Measurements from ENCODE around the gene FLNA.

The FLNA gene

GRCh38 chrX:154408659-154409221 lies 34.3 kb upstream of the FLNA start:
- H3K4me3 ChIP-seq (ENCODE audit: low read depth, low read length) = no peak overlapping the region

GRCh38 chrX:154404625-154405192 lies 30.3 kb upstream of the FLNA start:
- TF ChIP-seq CTCF (IDR thresholded peaks at IDR 0.05) = no peak
- H3K4me2 ChIP-seq (ENCODE audit: low read length) = no peak overlapping the region

More at GRCh38 chrX:154408659-154409221, 34.3 kb upstream of the FLNA start:
- Histone ChIP-seq H3K27ac (peak overlapping the region; percentile 68), H3K9me3 (ENCODE audit: control insufficient read depth, low read length) (no peaks in the 10 kb centered on the region), H2AFZ (peak overlapping the region; percentile 90), H3K36me3 (ENCODE audit: control insufficient read depth, insufficient read depth, low read length) (no peaks in the 10 kb centered on the region), H3K9ac (no peak overlapping the region), H3K4me2 (ENCODE audit: low read length) (peak overlapping the region; percentile 12), H3K4me1 (peaks cover 2% of the 10 kb centered on the region), H3K27me3 (ENCODE audit: control insufficient read depth, insufficient read depth, low read length) (no peaks in the 10 kb centered on the region), H3K79me2 (no peaks in the 10 kb centered on the region)
- no peak for TF ChIP-seq CTCF (IDR thresholded peaks at IDR 0.05)

DNA sequence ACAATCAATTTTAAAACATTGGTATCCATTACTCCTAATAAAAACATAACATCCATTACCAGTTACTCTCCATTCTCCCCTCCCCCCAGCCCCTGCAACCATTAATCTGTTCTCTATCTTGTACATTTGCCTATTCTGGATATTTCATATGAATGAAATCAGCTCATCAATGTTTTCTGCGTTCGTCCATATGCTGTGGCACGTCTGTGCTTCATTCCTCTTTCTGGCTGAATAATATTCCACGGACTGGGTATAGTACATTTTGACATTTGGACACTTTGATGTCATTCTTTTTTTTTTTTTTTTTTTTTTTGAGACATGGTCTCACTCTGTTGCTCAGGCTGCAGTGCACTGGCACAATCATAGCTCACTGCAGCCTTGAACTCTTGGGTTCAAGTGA lies 29.4 kb upstream of the FLNA start:
- Histone ChIP-seq H3K9ac (no peak overlapping the region), H3K27ac (no peak overlapping the region), H3K9me3 (ENCODE audit: control insufficient read depth, low read length) (no peaks in the 10 kb centered on the region), H3K79me2 (no peaks in the 10 kb centered on the region), H2AFZ (no peak overlapping the region), H3K4me3 (ENCODE audit: low read depth, low read length) (no peak overlapping the region), H3K4me1 (no peaks in the 10 kb centered on the region), H3K27me3 (ENCODE audit: control insufficient read depth, insufficient read depth, low read length) (no peaks in the 10 kb centered on the region), H3K36me3 (ENCODE audit: control insufficient read depth, insufficient read depth, low read length) (no peaks in the 10 kb centered on the region), H3K4me2 (ENCODE audit: low read length) (no peak overlapping the region)
- TF ChIP-seq CTCF (IDR thresholded peaks at IDR 0.05) = no peak

More at GRCh38 chrX:154404625-154405192, 30.3 kb upstream of the FLNA start:
- no peaks in the 10 kb centered on the region for H3K79me2 ChIP-seq
- no peak overlapping the region for H3K4me3 ChIP-seq (ENCODE audit: low read depth, low read length)
- no peak overlapping the region for H3K9ac ChIP-seq
- no peaks in the 10 kb centered on the region for H3K4me1 ChIP-seq
- no peaks in the 10 kb centered on the region for H3K27me3 ChIP-seq (ENCODE audit: control insufficient read depth, insufficient read depth, low read length)
- H3K9me3 ChIP-seq (ENCODE audit: control insufficient read depth, low read length) = no peaks in the 10 kb centered on the region
- no peak overlapping the region for H3K27ac ChIP-seq
- no peaks in the 10 kb centered on the region for H3K36me3 ChIP-seq (ENCODE audit: control insufficient read depth, insufficient read depth, low read length)
- H2AFZ ChIP-seq = no peak overlapping the region

GRCh38 chrX:154403192-154403591 lies 28.8 kb upstream of the FLNA start:
- no peaks in the 10 kb centered on the region for H3K27me3 ChIP-seq (ENCODE audit: control insufficient read depth, insufficient read depth, low read length)
- no peak overlapping the region for H3K4me2 ChIP-seq (ENCODE audit: low read length)
- H2AFZ ChIP-seq = no peak overlapping the region
- no peaks in the 10 kb centered on the region for H3K36me3 ChIP-seq (ENCODE audit: control insufficient read depth, insufficient read depth, low read length)
- no peaks in the 10 kb centered on the region for H3K9me3 ChIP-seq (ENCODE audit: control insufficient read depth, low read length)
- H3K27ac ChIP-seq = no peak overlapping the region
- no peaks in the 10 kb centered on the region for H3K79me2 ChIP-seq
- no peaks in the 10 kb centered on the region for H3K4me1 ChIP-seq
- no peak overlapping the region for H3K4me3 ChIP-seq (ENCODE audit: low read depth, low read length)
- no peak overlapping the region for H3K9ac ChIP-seq
- no peak for TF ChIP-seq CTCF (IDR thresholded peaks at IDR 0.05)

GRCh38 chrX:154402622-154403127 lies 28.2 kb upstream of the FLNA start:
- H3K36me3 ChIP-seq (ENCODE audit: control insufficient read depth, insufficient read depth, low read length) = no peaks in the 10 kb centered on the region
- H3K4me3 ChIP-seq (ENCODE audit: low read depth, low read length) = no peak overlapping the region
- H2AFZ ChIP-seq = no peak overlapping the region
- H3K27ac ChIP-seq = no peak overlapping the region
- H3K9me3 ChIP-seq (ENCODE audit: control insufficient read depth, low read length) = no peaks in the 10 kb centered on the region
- no peaks in the 10 kb centered on the region for H3K4me1 ChIP-seq
- TF ChIP-seq CTCF (IDR thresholded peaks at IDR 0.05) = no peak
- no peaks in the 10 kb centered on the region for H3K27me3 ChIP-seq (ENCODE audit: control insufficient read depth, insufficient read depth, low read length)
- no peak overlapping the region for H3K4me2 ChIP-seq (ENCODE audit: low read length)
- no peaks in the 10 kb centered on the region for H3K79me2 ChIP-seq
- H3K9ac ChIP-seq = no peak overlapping the region

Data from parathyroid adenoma (tissue), 2 donors.